Calu3 (cell line): ENCODE data around the gene PEX11A. TPM values are rescaled to one million over a fixed set of nuclear protein-coding genes. Genes with fewer than 3 reads are reported as not detected.

Source experiments
- BruUV-seq: library from RNA; stranded (reverse); fragments of 400-500 nt; replicated peaks from 2 replicates; lab custom pipeline; 2021; lab: Mats Ljungman, UMichigan
- CTCF ChIA-PET: fragments of 300-600 bp; sonication (Branson Sonifier 250); formaldehyde crosslinking; loops from one replicate; lab custom pipeline; 2022; ENCODE audit warnings: antibody characterized with exemption; lab: Charles Lee
- DNase-seq: peaks from one replicate; pipeline ENCODE4 v3.0.0; 2022
- H3K27ac Mint-ChIP-seq: one replicate; pipeline ENCODE4 v1.8.0; 2022; ENCODE audit warnings: mixed read lengths; ENCODE audit not compliant: unreplicated experiment
- H3K27me3 Mint-ChIP-seq: one replicate; pipeline ENCODE4 v1.8.0; 2022; ENCODE audit warnings: mixed read lengths; ENCODE audit not compliant: unreplicated experiment
- H3K36me3 Mint-ChIP-seq: one replicate; pipeline ENCODE4 v1.8.0; 2022; ENCODE audit warnings: mild to moderate bottlenecking, moderate library complexity, mixed read lengths; ENCODE audit not compliant: insufficient read depth, unreplicated experiment
- H3K4me1 Mint-ChIP-seq: one replicate; pipeline ENCODE4 v1.8.0; 2022; ENCODE audit warnings: mild to moderate bottlenecking, low read depth, mixed read lengths; ENCODE audit not compliant: unreplicated experiment
- H3K4me3 Mint-ChIP-seq: one replicate; pipeline ENCODE4 v1.8.0; 2022; ENCODE audit warnings: mild to moderate bottlenecking, low read depth, moderate library complexity, mixed read lengths; ENCODE audit not compliant: unreplicated experiment
- H3K9me3 Mint-ChIP-seq: one replicate; pipeline ENCODE4 v1.8.0; 2022; ENCODE audit warnings: low read depth, mixed read lengths; ENCODE audit not compliant: unreplicated experiment
- intact Hi-C: fragments of 100-400 bp; cut with micrococcal nuclease; formaldehyde crosslinking; loops from one replicate; pipeline ENCODE4 v1.10.0; 2022; ENCODE audit not compliant: unreplicated experiment
- total RNA-seq: library from RNA; stranded (reverse); gene quantifications from 2 replicates; pipeline ENCODE4 v1.2.3, GENCODE V29; 2022
- TF ChIP-seq, protein P1 (sequence below): fragments of 200-600 bp; IDR thresholded peaks from one replicate; pipeline ENCODE4 v1.8.0; 2022; ENCODE audit warnings: antibody characterized with exemption; ENCODE audit not compliant: unreplicated experiment

Gene PEX11A
- total RNA-seq, 1 experiment from 2014 or later, result 8.0 TPM

DNA sequence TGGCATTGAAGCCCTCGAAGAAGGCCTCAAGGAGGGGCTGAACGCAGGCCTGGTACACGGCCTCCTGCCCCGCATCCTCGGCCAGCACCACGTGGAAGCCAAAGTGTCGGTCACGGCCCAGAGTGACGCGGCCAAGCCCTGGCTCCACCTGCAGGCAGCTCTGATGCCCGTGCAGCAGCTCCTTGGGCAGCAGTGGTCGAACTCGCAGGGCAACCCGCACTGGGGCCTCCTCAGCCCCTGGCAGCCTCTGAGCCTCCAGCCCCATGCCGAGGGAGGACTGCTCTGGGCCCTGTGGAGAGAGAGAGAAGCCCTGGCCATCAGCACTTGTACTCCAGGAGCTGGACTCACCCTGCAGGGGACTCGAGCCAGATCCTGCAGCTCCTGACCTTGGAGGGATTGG is 37.9 kb downstream of the PEX11A start:
- H3K4me1 Mint-ChIP-seq, result peaks cover 11% of the 10 kb centered on the region
- CTCF ChIA-PET, result no interaction called here
- H3K9me3 Mint-ChIP-seq, result no peaks in the 10 kb centered on the region
- H3K27ac Mint-ChIP-seq, result no peak overlapping the region
- intact Hi-C loops, result no loop called here
- no peak for DNase-seq
- BruUV-seq, result no TSS peak
- peaks cover 36% of the 10 kb centered on the region for H3K27me3 Mint-ChIP-seq
- no peak overlapping the region for H3K4me3 Mint-ChIP-seq
- TF ChIP-seq, protein P1, sequence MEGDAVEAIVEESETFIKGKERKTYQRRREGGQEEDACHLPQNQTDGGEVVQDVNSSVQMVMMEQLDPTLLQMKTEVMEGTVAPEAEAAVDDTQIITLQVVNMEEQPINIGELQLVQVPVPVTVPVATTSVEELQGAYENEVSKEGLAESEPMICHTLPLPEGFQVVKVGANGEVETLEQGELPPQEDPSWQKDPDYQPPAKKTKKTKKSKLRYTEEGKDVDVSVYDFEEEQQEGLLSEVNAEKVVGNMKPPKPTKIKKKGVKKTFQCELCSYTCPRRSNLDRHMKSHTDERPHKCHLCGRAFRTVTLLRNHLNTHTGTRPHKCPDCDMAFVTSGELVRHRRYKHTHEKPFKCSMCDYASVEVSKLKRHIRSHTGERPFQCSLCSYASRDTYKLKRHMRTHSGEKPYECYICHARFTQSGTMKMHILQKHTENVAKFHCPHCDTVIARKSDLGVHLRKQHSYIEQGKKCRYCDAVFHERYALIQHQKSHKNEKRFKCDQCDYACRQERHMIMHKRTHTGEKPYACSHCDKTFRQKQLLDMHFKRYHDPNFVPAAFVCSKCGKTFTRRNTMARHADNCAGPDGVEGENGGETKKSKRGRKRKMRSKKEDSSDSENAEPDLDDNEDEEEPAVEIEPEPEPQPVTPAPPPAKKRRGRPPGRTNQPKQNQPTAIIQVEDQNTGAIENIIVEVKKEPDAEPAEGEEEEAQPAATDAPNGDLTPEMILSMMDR, result no peak
- H3K36me3 Mint-ChIP-seq, result peaks cover 15% of the 10 kb centered on the region

DNA sequence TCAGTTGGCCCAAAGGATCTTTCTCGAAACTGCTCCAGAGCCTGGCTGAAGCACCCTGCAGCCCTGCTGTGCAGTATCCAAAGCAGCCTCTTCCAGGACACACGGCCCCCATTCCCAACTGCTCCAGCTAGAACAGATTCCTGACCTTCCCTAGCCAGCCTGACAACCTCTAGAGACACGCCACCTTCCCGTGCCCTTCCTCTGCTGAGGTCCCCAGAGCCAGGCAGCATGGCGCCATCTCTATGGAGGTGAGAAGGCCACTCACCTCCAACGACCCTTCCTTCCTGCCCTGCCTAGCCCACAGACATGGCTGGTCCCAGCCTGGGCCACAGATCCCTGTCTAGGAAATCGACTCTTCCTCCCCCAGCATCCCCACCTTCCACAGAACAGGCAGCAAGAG is 38.4 kb downstream of the PEX11A start:
- Mint-ChIP-seq H3K4me1 (peaks cover 11% of the 10 kb centered on the region), H3K36me3 (peaks cover 15% of the 10 kb centered on the region), H3K4me3 (no peak overlapping the region), H3K27me3 (peaks cover 36% of the 10 kb centered on the region), H3K9me3 (no peaks in the 10 kb centered on the region), H3K27ac (no peak overlapping the region)
- no peak for DNase-seq
- intact Hi-C loops, result no loop called here
- TF ChIP-seq, protein P1, result no peak
- CTCF ChIA-PET, result no interaction called here
- no TSS peak for BruUV-seq

DNA sequence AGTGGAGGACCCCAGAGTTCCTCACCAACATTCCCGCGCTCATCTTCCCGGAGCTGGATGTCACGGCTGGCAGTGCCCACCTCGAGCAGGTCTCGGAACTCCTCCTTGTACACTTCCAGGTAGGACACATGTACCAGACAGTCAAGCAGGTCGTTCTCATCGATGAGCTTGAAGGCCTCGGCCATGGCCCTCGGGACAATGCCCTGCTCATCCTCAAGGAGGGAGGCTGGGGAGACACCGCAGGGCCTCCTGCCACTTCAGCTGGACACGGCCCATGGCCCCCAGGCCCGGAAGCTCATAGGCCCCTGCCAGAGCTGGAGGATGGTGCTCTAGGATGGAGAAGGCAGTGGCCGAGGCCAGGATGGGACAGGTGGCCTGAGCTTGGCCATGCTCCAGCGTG is 40.8 kb downstream of the PEX11A start:
- Mint-ChIP-seq H3K27me3 (peaks cover 21% of the 10 kb centered on the region), H3K27ac (no peak overlapping the region), H3K9me3 (no peaks in the 10 kb centered on the region), H3K4me1 (peaks cover 7% of the 10 kb centered on the region), H3K4me3 (no peak overlapping the region), H3K36me3 (peaks cover 4% of the 10 kb centered on the region)
- intact Hi-C loops, result loop anchor here (10.0 kb wide), 1 partner anchor 95 kb away; no protein-coding TSS in a partner anchor
- CTCF ChIA-PET, result no interaction called here
- TF ChIP-seq, protein P1, result no peak
- no peak for DNase-seq
- BruUV-seq, result no TSS peak

DNA sequence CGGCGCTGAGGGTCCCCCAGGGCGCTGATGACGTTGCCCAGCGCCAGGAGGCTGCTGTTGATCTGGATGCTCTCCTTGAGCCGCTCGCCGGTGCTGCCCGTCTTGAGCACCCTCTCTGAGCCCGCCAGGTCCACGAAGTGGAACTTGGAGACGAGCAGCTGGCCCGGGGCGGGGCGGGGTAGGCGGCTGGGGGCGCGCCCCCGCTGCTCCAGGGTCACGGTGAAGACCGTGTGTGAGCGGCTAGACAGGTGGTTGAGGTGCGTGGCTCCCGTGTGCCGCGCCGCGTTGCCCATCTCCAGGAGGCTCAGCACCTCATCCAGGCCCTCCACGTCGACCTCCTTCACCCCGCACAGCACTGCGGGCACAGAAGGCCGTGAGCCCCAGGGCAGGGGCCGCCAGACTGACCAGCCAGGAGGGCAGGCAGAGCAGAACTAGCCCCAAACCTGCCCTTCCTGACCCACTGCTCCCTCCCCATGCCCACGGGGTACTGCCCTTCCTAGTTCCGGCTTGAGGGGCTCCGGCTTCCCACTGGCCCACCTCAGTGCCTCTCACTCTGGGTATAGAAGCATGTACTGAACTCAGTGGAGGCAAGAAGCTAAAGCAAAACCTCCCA is 41.4 kb downstream of the PEX11A start:
- no TSS peak for BruUV-seq
- TF ChIP-seq, protein P1, result no peak
- H3K4me3 Mint-ChIP-seq, result no peak overlapping the region
- H3K4me1 Mint-ChIP-seq, result peaks cover under 1% of the 10 kb centered on the region
- intact Hi-C loops, result loop anchor here (10.0 kb wide), 1 partner anchor 96 kb away; no protein-coding TSS in a partner anchor
- H3K27ac Mint-ChIP-seq, result no peak overlapping the region
- no peaks in the 10 kb centered on the region for H3K9me3 Mint-ChIP-seq
- DNase-seq, result no peak
- H3K27me3 Mint-ChIP-seq, result peaks cover 15% of the 10 kb centered on the region
- CTCF ChIA-PET, result no interaction called here
- H3K36me3 Mint-ChIP-seq, result no peaks in the 10 kb centered on the region
